HEK293 (cell line): ENCODE data around the gene GRIK2.

Source experiments
- CTCF ChIA-PET: fragments of 350-600 bp; formaldehyde crosslinking; extraction: SDS; loops from one replicate; lab custom pipeline; 2021; ENCODE audit warnings: antibody characterized with exemption; lab: Yijun Ruan, JAX
- POLR2A ChIA-PET: fragments of 300-600 bp; formaldehyde crosslinking; extraction: SDS; loops from one replicate; lab custom pipeline; 2020; ENCODE audit warnings: antibody characterized with exemption, inconsistent platforms; lab: Yijun Ruan, JAX
- H3K27ac ChIP-seq: fragments of 200-500 bp; sonication (Bioruptor generic); 2 replicates; pipeline ENCODE4 v1.5.1; 2014; ENCODE audit warnings: low read depth, low read length, control low read depth, inconsistent platforms; ENCODE audit errors: extremely low read depth
- H3K36me3 ChIP-seq, 2 experiments: fragments of 200-500 bp in 1 of 2; sonication (Bioruptor generic) in 1 of 2; 1 replicate in 1 of 2; 2 replicates in 1 of 2; pipeline ENCODE4 v1.5.1; 2014 to 2017; ENCODE audit warnings: inconsistent platforms in 2 of 2, low read length in 2 of 2; ENCODE audit not compliant: control insufficient read depth in 2 of 2, insufficient read depth in 1 of 2
- H3K4me1 ChIP-seq: fragments of 200-500 bp; sonication (Bioruptor generic); 2 replicates; pipeline ENCODE4 v1.5.1; 2014; ENCODE audit warnings: mild to moderate bottlenecking, low read length, inconsistent platforms; ENCODE audit not compliant: control insufficient read depth, insufficient read depth
- H3K4me3 ChIP-seq: 2 replicates; pipeline ENCODE4 v1.5.1; 2011; ENCODE audit warnings: low read depth, mild to moderate bottlenecking, control low read depth, low read length, moderate library complexity
- H3K9me3 ChIP-seq: fragments of 200-500 bp; sonication (Bioruptor generic); 2 replicates; pipeline ENCODE4 v1.5.1; 2014; ENCODE audit warnings: low read depth, low read length, inconsistent platforms; ENCODE audit not compliant: control insufficient read depth, insufficient read depth
- GLIS2 ChIP-seq: fragments of 450-650 bp; formaldehyde crosslinking; IDR thresholded peaks from 2 replicates; pipeline ENCODE4 v1.5.1; 2016; ENCODE audit warnings: missing biosample characterization, missing genetic modification characterization
- HOXA7 ChIP-seq: sonication (generic); formaldehyde crosslinking; IDR thresholded peaks from 2 replicates; pipeline ENCODE4 v1.8.1; 2022; ENCODE audit warnings: missing genetic modification reagents, borderline replicate concordance
- KLF16 ChIP-seq: fragments of 450-650 bp; formaldehyde crosslinking; IDR thresholded peaks from 2 replicates; pipeline ENCODE4 v1.5.1; 2017; ENCODE audit warnings: missing biosample characterization, missing genetic modification characterization
- PRDM10 ChIP-seq: fragments of 450-650 bp; formaldehyde crosslinking; IDR thresholded peaks from 2 replicates; pipeline ENCODE4 v1.5.1; 2016; ENCODE audit warnings: missing biosample characterization, missing genetic modification characterization
- SETDB1 ChIP-seq: IDR thresholded peaks from one replicate; pipeline ENCODE4 v1.6.1; 2017; ENCODE audit warnings: mild to moderate bottlenecking, low read length, moderate library complexity, mixed read lengths; ENCODE audit not compliant: insufficient read length
- SP2 ChIP-seq: fragments of 450-650 bp; formaldehyde crosslinking; IDR thresholded peaks from 2 replicates; pipeline ENCODE4 v1.5.1; 2016; ENCODE audit warnings: missing biosample characterization, missing genetic modification characterization
- SP7 ChIP-seq: fragments of 450-650 bp; formaldehyde crosslinking; IDR thresholded peaks from 2 replicates; pipeline ENCODE4 v1.5.1; 2016; ENCODE audit warnings: missing biosample characterization, missing genetic modification characterization
- ZBTB21 ChIP-seq: fragments of 450-650 bp; formaldehyde crosslinking; IDR thresholded peaks from 2 replicates; pipeline ENCODE4 v1.5.1; 2017; ENCODE audit warnings: missing biosample characterization, missing genetic modification characterization
- ZNF19 ChIP-seq: fragments of 450-650 bp; formaldehyde crosslinking; IDR thresholded peaks from 2 replicates; pipeline ENCODE4; 2016; ENCODE audit warnings: missing biosample characterization, missing genetic modification characterization, low read depth
- ZNF398 ChIP-seq: fragments of 450-650 bp; formaldehyde crosslinking; IDR thresholded peaks from 2 replicates; pipeline ENCODE4 v1.5.1; 2017; ENCODE audit warnings: missing biosample characterization, missing genetic modification characterization
- ZNF513 ChIP-seq: fragments of 450-650 bp; IDR thresholded peaks from 2 replicates; pipeline ENCODE4 v1.5.1; 2018; ENCODE audit warnings: missing biosample characterization, missing genetic modification characterization
- ZNF596 ChIP-seq: fragments of 450-650 bp; IDR thresholded peaks from 2 replicates; pipeline ENCODE4 v1.5.0; 2018; ENCODE audit warnings: missing biosample characterization, mild to moderate bottlenecking, missing genetic modification characterization, moderate library complexity
- ZNF624 ChIP-seq: fragments of 450-650 bp; formaldehyde crosslinking; IDR thresholded peaks from 2 replicates; pipeline ENCODE4 v1.5.1; 2017; ENCODE audit warnings: missing biosample characterization, missing genetic modification characterization
- ZNF692 ChIP-seq: fragments of 450-650 bp; formaldehyde crosslinking; IDR thresholded peaks from 2 replicates; pipeline ENCODE4 v1.5.1; 2016; ENCODE audit warnings: missing biosample characterization, missing genetic modification characterization
- ZNF785 ChIP-seq: fragments of 450-650 bp; formaldehyde crosslinking; IDR thresholded peaks from 2 replicates; pipeline ENCODE4 v1.5.1; 2016; ENCODE audit warnings: missing biosample characterization, missing genetic modification characterization
- TF ChIP-seq, protein P1 (sequence below): fragments of 450-650 bp; formaldehyde crosslinking; IDR thresholded peaks from 2 replicates; pipeline ENCODE4 v1.5.1; 2016; ENCODE audit warnings: missing biosample characterization, missing genetic modification characterization
- TF ChIP-seq, protein P2 (sequence below): sonication (generic); formaldehyde crosslinking; IDR thresholded peaks from 2 replicates; pipeline ENCODE4 v1.8.1; 2022; ENCODE audit warnings: mild to moderate bottlenecking, moderate library complexity, missing genetic modification reagents
- TF ChIP-seq, protein P3 (sequence below): fragments of 450-650 bp; formaldehyde crosslinking; IDR thresholded peaks from 2 replicates; pipeline ENCODE4 v1.5.1; 2017; ENCODE audit warnings: missing biosample characterization, missing genetic modification characterization

GRIK2 gene

GRCh38 chr6:101534386-101534785, 140.9 kb downstream of the GRIK2 start:
- TF ChIP-seq, protein P1, sequence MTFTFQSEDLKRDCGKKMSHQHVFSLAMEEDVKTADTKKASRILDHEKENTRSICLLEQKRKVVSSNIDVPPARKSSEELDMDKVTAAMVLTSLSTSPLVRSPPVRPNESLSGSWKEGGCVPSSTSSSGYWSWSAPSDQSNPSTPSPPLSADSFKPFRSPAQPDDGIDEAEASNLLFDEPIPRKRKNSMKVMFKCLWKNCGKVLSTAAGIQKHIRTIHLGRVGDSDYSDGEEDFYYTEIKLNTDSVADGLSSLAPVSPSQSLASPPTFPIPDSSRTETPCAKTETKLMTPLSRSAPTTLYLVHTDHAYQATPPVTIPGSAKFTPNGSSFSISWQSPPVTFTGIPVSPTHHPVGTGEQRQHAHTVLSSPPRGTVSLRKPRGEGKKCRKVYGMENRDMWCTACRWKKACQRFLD (tag by site-specific recombination) = no peak
- TF ChIP-seq ZNF624 (tag by site-specific recombination) = no peak
- no peak for TF ChIP-seq HOXA7 (CRISPR knock-in tag)
- no peaks in the 10 kb centered on the region for H3K9me3 ChIP-seq
- H3K27ac ChIP-seq = no peak overlapping the region
- POLR2A ChIA-PET = no interaction called here
- CTCF ChIA-PET = no interaction called here
- no peak overlapping the region for H3K4me3 ChIP-seq
- no peaks in the 10 kb centered on the region for H3K36me3 ChIP-seq
- H3K4me1 ChIP-seq = no peaks in the 10 kb centered on the region

DNA sequence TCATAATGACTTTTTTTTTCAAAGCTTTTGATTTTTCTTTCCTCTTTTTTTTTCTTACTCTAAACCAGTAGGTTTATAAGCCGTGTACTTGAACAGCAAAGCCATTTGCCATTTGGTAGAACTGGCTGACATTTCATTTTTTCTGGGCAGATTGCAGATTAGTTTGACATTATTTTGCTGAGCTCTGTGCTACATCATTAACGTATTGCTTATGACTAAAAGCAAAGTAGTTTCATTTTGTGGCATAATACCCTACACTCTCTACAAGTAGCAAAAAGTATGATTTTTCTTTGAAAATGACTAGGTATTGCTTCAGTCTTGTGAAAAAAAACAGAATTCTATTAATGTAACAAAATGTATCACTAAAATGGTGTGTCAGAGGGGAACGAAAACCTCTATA, 141.3 kb downstream of the GRIK2 start:
- no peak overlapping the region for H3K27ac ChIP-seq
- CTCF ChIA-PET = no interaction called here
- H3K4me3 ChIP-seq = no peak overlapping the region
- H3K9me3 ChIP-seq = no peaks in the 10 kb centered on the region
- POLR2A ChIA-PET = no interaction called here
- TF ChIP-seq, protein P2, sequence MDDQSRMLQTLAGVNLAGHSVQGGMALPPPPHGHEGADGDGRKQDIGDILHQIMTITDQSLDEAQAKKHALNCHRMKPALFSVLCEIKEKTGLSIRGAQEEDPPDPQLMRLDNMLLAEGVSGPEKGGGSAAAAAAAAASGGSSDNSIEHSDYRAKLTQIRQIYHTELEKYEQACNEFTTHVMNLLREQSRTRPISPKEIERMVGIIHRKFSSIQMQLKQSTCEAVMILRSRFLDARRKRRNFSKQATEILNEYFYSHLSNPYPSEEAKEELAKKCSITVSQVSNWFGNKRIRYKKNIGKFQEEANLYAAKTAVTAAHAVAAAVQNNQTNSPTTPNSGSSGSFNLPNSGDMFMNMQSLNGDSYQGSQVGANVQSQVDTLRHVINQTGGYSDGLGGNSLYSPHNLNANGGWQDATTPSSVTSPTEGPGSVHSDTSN (CRISPR knock-in tag) = no peak
- TF ChIP-seq SETDB1 = no peak
- TF ChIP-seq PRDM10 (tag by site-specific recombination) = no peak
- no peak for TF ChIP-seq ZNF785
- H3K4me1 ChIP-seq = no peaks in the 10 kb centered on the region
- no peaks in the 10 kb centered on the region for H3K36me3 ChIP-seq

- H3K36me3 ChIP-seq = no peaks in the 10 kb centered on the region
- ChIA-PET CTCF (interaction anchor here (0.6 kb wide), 1 partner anchor 60 kb away, joined by 9 read pairs; no protein-coding TSS in a partner anchor), POLR2A (no interaction called here)
- H3K9me3 ChIP-seq = no peaks in the 10 kb centered on the region
- no peak overlapping the region for H3K4me3 ChIP-seq
- no peaks in the 10 kb centered on the region for H3K4me1 ChIP-seq
- no peak overlapping the region for H3K27ac ChIP-seq
- no peak for TF ChIP-seq ZNF19 (tag by site-specific recombination)
- TF ChIP-seq SP7 (tag by site-specific recombination) = no peak
- TF ChIP-seq ZBTB21 (tag by site-specific recombination) = no peak
- TF ChIP-seq ZNF513 (tag by site-specific recombination) = no peak
- no peak for TF ChIP-seq GLIS2
- no peak for TF ChIP-seq ZNF398 (tag by site-specific recombination)
- TF ChIP-seq ZNF596 (tag by site-specific recombination) = no peak
- no peak for TF ChIP-seq ZNF692 (tag by site-specific recombination)
- TF ChIP-seq, protein P3, sequence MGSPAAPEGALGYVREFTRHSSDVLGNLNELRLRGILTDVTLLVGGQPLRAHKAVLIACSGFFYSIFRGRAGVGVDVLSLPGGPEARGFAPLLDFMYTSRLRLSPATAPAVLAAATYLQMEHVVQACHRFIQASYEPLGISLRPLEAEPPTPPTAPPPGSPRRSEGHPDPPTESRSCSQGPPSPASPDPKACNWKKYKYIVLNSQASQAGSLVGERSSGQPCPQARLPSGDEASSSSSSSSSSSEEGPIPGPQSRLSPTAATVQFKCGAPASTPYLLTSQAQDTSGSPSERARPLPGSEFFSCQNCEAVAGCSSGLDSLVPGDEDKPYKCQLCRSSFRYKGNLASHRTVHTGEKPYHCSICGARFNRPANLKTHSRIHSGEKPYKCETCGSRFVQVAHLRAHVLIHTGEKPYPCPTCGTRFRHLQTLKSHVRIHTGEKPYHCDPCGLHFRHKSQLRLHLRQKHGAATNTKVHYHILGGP (tag by site-specific recombination) = no peak
- no peak for TF ChIP-seq KLF16 (tag by site-specific recombination)
- TF ChIP-seq SP2 (tag by site-specific recombination) = no peak
Measured at GRCh38 chr6:101537753-101538316, 144.3 kb downstream of the GRIK2 start.
